Measurements from ENCODE around the gene ZMYND8.

DNA sequence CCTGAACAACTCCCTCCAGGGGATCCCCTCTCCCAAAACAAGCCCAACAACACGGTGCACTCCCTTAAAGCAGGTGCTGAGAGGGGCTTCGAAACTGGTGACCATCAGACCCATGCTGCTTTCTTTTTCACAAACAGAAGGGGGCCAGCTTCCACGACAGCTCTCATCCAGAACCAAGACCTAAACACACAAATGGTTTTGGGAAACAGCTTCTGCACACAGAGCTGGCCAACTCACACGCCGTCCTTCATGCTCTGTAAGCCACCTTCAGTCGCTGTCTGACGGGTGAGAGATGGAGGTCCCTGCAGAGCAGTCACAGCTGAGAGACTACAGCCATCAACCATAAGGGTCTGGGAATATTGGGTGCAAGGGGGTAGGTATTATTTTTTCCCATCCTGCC lies 76.3 kb downstream of the ZMYND8 start:
- TF ChIP-seq, protein P1, sequence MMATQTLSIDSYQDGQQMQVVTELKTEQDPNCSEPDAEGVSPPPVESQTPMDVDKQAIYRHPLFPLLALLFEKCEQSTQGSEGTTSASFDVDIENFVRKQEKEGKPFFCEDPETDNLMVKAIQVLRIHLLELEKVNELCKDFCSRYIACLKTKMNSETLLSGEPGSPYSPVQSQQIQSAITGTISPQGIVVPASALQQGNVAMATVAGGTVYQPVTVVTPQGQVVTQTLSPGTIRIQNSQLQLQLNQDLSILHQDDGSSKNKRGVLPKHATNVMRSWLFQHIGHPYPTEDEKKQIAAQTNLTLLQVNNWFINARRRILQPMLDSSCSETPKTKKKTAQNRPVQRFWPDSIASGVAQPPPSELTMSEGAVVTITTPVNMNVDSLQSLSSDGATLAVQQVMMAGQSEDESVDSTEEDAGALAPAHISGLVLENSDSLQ (IDR thresholded peaks at IDR 0.05): no peak
- TF ChIP-seq FOXA1 (IDR thresholded peaks at IDR 0.05) (no peak), TARDBP (IDR thresholded peaks at IDR 0.05) (no peak), SP1 (IDR thresholded peaks at IDR 0.05) (no peak), L3MBTL2 (conservative IDR thresholded peaks at IDR 0.05) (no peak), ELF4 (IDR thresholded peaks at IDR 0.05) (no peak), CTBP1 (IDR thresholded peaks at IDR 0.05; ENCODE audit: borderline replicate concordance) (no peak)
